IMR-90 (cell line): ENCODE results near the gene ITPKB. TPM values are rescaled to one million over a fixed set of nuclear protein-coding genes. Genes with fewer than 3 reads are reported as not detected.

Source experiments
- ATAC-seq: fragments of 200-7000 bp; cut with Tn5 transposase; 2 replicates; pipeline ENCODE4 v1.9.1; 2020; ENCODE audit warnings: low read depth, mild to moderate bottlenecking, moderate library complexity
- BruUV-seq: library from RNA; stranded (reverse); fragments of 400-500 nt; replicated peaks from 2 replicates; lab custom pipeline; 2021; lab: Mats Ljungman, UMichigan
- CTCF ChIA-PET: fragments of 300-600 bp; formaldehyde crosslinking; extraction: SDS; loops from one replicate; lab custom pipeline; 2021; ENCODE audit warnings: antibody characterized with exemption; lab: Yijun Ruan, JAX
- POLR2A ChIA-PET: fragments of 300-600 bp; sonication (Branson Sonifier 250); formaldehyde crosslinking; loops from one replicate; lab custom pipeline; 2022; ENCODE audit warnings: antibody characterized with exemption; ENCODE audit not compliant: unreplicated experiment; lab: Charles Lee
- DNase-seq: peaks from one replicate; pipeline ENCODE4 v3.0.0; 2013
- H2AFZ ChIP-seq: replicated peaks from 2 replicates; pipeline ENCODE3; 2013; ENCODE audit warnings: low read length, mild to moderate bottlenecking; ENCODE audit not compliant: poor library complexity
- H2AK5ac ChIP-seq: 2 replicates; pipeline ENCODE4 v1.6.1; 2013; ENCODE audit warnings: low read depth, low read length, inconsistent platforms
- H2AK9ac ChIP-seq: replicated peaks from 2 replicates; pipeline ENCODE3; 2013; ENCODE audit warnings: mild to moderate bottlenecking, low read depth, low read length, moderate library complexity; ENCODE audit not compliant: poor library complexity
- H2BK120ac ChIP-seq: 2 replicates; pipeline ENCODE4 v1.6.1; 2013; ENCODE audit warnings: low read depth, low read length, inconsistent platforms
- H2BK15ac ChIP-seq: 3 replicates; pipeline ENCODE4 v1.6.1; 2013; ENCODE audit warnings: low read depth, low read length, inconsistent platforms
- H2BK20ac ChIP-seq: 2 replicates; pipeline ENCODE4 v1.6.1; 2013; ENCODE audit warnings: low read depth, mild to moderate bottlenecking, inconsistent platforms, low read length, moderate library complexity
- H2BK5ac ChIP-seq: 2 replicates; pipeline ENCODE4 v1.6.1; 2013; ENCODE audit warnings: mild to moderate bottlenecking, low read depth, low read length, inconsistent platforms; ENCODE audit not compliant: poor library complexity, severe bottlenecking
- H3K14ac ChIP-seq: replicated peaks from 2 replicates; pipeline ENCODE4 v1.6.1; 2013; ENCODE audit warnings: low read depth, low read length, inconsistent platforms
- H3K18ac ChIP-seq: 2 replicates; pipeline ENCODE4 v1.6.1; 2013; ENCODE audit warnings: low read depth, low read length, control low read depth
- H3K23ac ChIP-seq: 2 replicates; pipeline ENCODE4 v1.6.1; 2013; ENCODE audit warnings: low read depth, low read length, inconsistent platforms
- H3K27ac ChIP-seq: 2 replicates; pipeline ENCODE4 v1.5.1; 2013; ENCODE audit warnings: mild to moderate bottlenecking, control low read depth, low read length; ENCODE audit not compliant: insufficient read depth
- H3K27me3 ChIP-seq: 2 replicates; pipeline ENCODE4 v1.6.1; 2013; ENCODE audit warnings: low read length; ENCODE audit not compliant: control insufficient read depth, insufficient read depth
- H3K36me3 ChIP-seq: 2 replicates; pipeline ENCODE4 v1.6.1; 2013; ENCODE audit warnings: low read length, mixed read lengths; ENCODE audit not compliant: control insufficient read depth, insufficient read depth
- H3K4ac ChIP-seq: 2 replicates; pipeline ENCODE4 v1.6.1; 2013; ENCODE audit warnings: low read depth, low read length, inconsistent platforms
- H3K4me1 ChIP-seq: 2 replicates; pipeline ENCODE4 v1.6.1; 2013; ENCODE audit warnings: low read length, mixed read lengths; ENCODE audit not compliant: control insufficient read depth, insufficient read depth
- H3K4me2 ChIP-seq: 2 replicates; pipeline ENCODE4 v1.6.1; 2013; ENCODE audit warnings: low read depth, mild to moderate bottlenecking, control low read depth, low read length, moderate library complexity
- H3K4me3 ChIP-seq: 2 replicates; pipeline ENCODE4 v1.5.1; 2013; ENCODE audit warnings: low read depth, mild to moderate bottlenecking, control low read depth, low read length, moderate library complexity; ENCODE audit not compliant: insufficient read depth
- H3K56ac ChIP-seq: 2 replicates; pipeline ENCODE4 v1.6.1; 2013; ENCODE audit warnings: low read length, inconsistent platforms; ENCODE audit not compliant: insufficient read depth; ENCODE audit errors: extremely low read depth
- H3K79me1 ChIP-seq, 2 experiments: 2 replicates each; pipeline ENCODE4 v1.6.1; 2013; ENCODE audit warnings: low read length in 2 of 2, inconsistent platforms in 1 of 2, low read depth in 1 of 2
- H3K9ac ChIP-seq: 2 replicates; pipeline ENCODE4 v1.6.1; 2013; ENCODE audit warnings: low read depth, low read length, control low read depth
- H3K9me1 ChIP-seq: 2 replicates; pipeline ENCODE4 v1.6.1; 2013; ENCODE audit warnings: low read length, inconsistent platforms; ENCODE audit not compliant: insufficient read depth
- H3K9me3 ChIP-seq: 2 replicates; pipeline ENCODE4 v1.6.1; 2013; ENCODE audit warnings: low read length; ENCODE audit not compliant: control insufficient read depth, insufficient read depth
- H4K20me1 ChIP-seq: 2 replicates; pipeline ENCODE4 v1.6.1; 2013; ENCODE audit warnings: low read length, inconsistent platforms; ENCODE audit not compliant: insufficient read depth
- H4K5ac ChIP-seq: 2 replicates; pipeline ENCODE4 v1.6.1; 2013; ENCODE audit warnings: mild to moderate bottlenecking, low read depth, low read length, control low read depth
- H4K8ac ChIP-seq, 2 experiments: 2 replicates each; pipeline ENCODE4 v1.6.1; 2013; ENCODE audit warnings: low read depth in 2 of 2, low read length in 2 of 2, control low read depth in 1 of 2, inconsistent platforms in 1 of 2
- H4K91ac ChIP-seq: 2 replicates; pipeline ENCODE4 v1.6.1; 2013; ENCODE audit warnings: low read depth, low read length, inconsistent platforms; ENCODE audit not compliant: insufficient read depth
- BHLHE40 ChIP-seq: fragments of 150-350 bp; IDR thresholded peaks from 2 replicates; pipeline ENCODE4 v1.6.1; 2016; ENCODE audit warnings: mild to moderate bottlenecking, low read depth, low read length
- CHD1 ChIP-seq: IDR thresholded peaks from 2 replicates; pipeline ENCODE4 v1.6.1; 2012; ENCODE audit warnings: low read depth, low read length, improper control_type of control experiment
- MAZ ChIP-seq: IDR thresholded peaks from 2 replicates; pipeline ENCODE4 v1.6.1; 2012; ENCODE audit warnings: low read depth, mild to moderate bottlenecking, low read length, improper control_type of control experiment, moderate library complexity, borderline replicate concordance
- WGBS, 2 experiments: methylation state at CpG; one replicate each; pipeline versions ENCODE4 v1.1.5 to v1.1.7; 2013; ENCODE audit warnings: missing lambda C conversion rate in 2 of 2; ENCODE audit not compliant: insufficient read length in 1 of 2; ENCODE audit errors: extremely low coverage in 2 of 2; 5-methylcytosine and 5-hydroxymethylcytosine counted together
- dilution Hi-C: fragments of 300-500 bp; cut with HindIII; formaldehyde crosslinking; loops from one replicate; pipeline ENCODE4 v1.14.3; 2018; ENCODE audit warnings: low sequenced_read_pairs; ENCODE audit not compliant: unreplicated experiment
- in situ Hi-C: fragments of 300-500 bp; cut with MboI; formaldehyde crosslinking; loops from 3 replicates; pipeline ENCODE4 v1.14.3; 2019; ENCODE audit warnings: low sequenced_read_pairs, inconsistent platforms, mixed read lengths
- intact Hi-C: fragments of 100-400 bp; cut with micrococcal nuclease; formaldehyde crosslinking; loops from 2 replicates; pipeline ENCODE4 v1.10.0; 2022
- polyA plus RNA-seq, 3 experiments: library from polyadenylated mRNA; depleted of rRNA; stranded (reverse); fragments of >200 nt; gene quantifications; 2 replicates each; pipeline ENCODE4 v1.2.3, GENCODE V29; 2012; ENCODE audit warnings: low replicate concordance in 1 of 3
- total RNA-seq: library from RNA; depleted of rRNA; stranded (reverse); fragments of >200 nt; gene quantifications from 2 replicates; pipeline ENCODE4 v1.2.3, GENCODE V29; 2012
- TF ChIP-seq, protein P1 (sequence below): fragments of 150-350 bp; IDR thresholded peaks from 2 replicates; pipeline ENCODE4 v1.6.1; 2017; ENCODE audit warnings: mild to moderate bottlenecking, antibody characterized with exemption, low read length, low read depth

Gene ITPKB
- total and polyA plus RNA-seq, 2 of the 4 experiments (the other 2 are of a cell fraction): 0.72 to 1.4 TPM

DNA sequence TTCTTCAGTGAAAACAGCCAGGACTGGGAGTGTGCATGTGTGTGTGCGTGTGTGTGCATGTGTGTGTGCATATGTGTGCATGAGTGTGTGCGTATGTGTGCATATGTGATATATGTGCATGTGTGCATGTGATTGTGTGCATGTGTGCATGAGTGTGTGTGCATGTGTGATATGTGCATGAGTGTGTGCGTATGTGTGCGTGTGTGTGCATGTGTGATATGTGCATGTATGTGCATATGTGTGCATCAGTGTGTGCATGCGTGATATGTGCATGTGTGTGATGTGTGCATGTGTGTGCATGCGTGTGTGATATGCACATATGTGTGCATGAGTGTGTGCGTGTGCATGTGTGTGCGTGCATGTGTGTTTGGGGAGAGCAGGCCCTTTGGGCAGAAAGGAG is 89.8 kb downstream of the ITPKB start:
- in situ Hi-C loops (no loop called here), intact Hi-C loops (no loop called here)
- no peak overlapping the region for H3K4me3 ChIP-seq

More for the DNA sequence above, 89.8 kb downstream of the ITPKB start:
- H2BK20ac ChIP-seq: no peak overlapping the region
- ChIA-PET POLR2A (no interaction called here), CTCF (interaction anchor here (1.0 kb wide), 1 partner anchor 11 kb away, joined by 4 read pairs; no protein-coding TSS in a partner anchor)
- no peak overlapping the region for H3K9ac ChIP-seq
- H2AK5ac ChIP-seq: no peak overlapping the region; the same call in 1 of the 2 replicates
- no peak overlapping the region for H2BK15ac ChIP-seq
- H4K20me1 ChIP-seq: no peaks in the 10 kb centered on the region
- no peak overlapping the region for H4K8ac ChIP-seq
- H2BK5ac ChIP-seq: no peak overlapping the region
- no peak overlapping the region for H3K56ac ChIP-seq
- no peaks in the 10 kb centered on the region for H3K79me1 ChIP-seq
- no peak overlapping the region for H3K18ac ChIP-seq
- H4K91ac ChIP-seq: no peak overlapping the region
- H2AFZ ChIP-seq: no peak overlapping the region
- H3K9me3 ChIP-seq: no peaks in the 10 kb centered on the region
- H4K5ac ChIP-seq: no peak overlapping the region
- dilution Hi-C loops: no loop called here
- peaks cover 7% of the 10 kb centered on the region for H3K36me3 ChIP-seq
- 97% methylated on average over 6 of the region's 8 CpGs; no CpG with 5 or more reads in 1 of the 2 experiments for WGBS, 2 experiments
- H3K9me1 ChIP-seq: peaks cover 12% of the 10 kb centered on the region
- H3K27ac ChIP-seq: no peak overlapping the region
- H2BK120ac ChIP-seq: no peak overlapping the region
- no peak overlapping the region for H3K4me2 ChIP-seq
- no peaks in the 10 kb centered on the region for H3K27me3 ChIP-seq
- H2AK9ac ChIP-seq: no peak overlapping the region
- BruUV-seq: no TSS peak
- H3K4ac ChIP-seq: no peak overlapping the region
- DNase-seq (no peak), ATAC-seq (no peak)
- TF ChIP-seq, protein P1, sequence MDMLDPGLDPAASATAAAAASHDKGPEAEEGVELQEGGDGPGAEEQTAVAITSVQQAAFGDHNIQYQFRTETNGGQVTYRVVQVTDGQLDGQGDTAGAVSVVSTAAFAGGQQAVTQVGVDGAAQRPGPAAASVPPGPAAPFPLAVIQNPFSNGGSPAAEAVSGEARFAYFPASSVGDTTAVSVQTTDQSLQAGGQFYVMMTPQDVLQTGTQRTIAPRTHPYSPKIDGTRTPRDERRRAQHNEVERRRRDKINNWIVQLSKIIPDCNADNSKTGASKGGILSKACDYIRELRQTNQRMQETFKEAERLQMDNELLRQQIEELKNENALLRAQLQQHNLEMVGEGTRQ: no peak
- no peak for TF ChIP-seq CHD1
- no peak for TF ChIP-seq BHLHE40
- no peak for TF ChIP-seq MAZ
- no peak overlapping the region for H3K23ac ChIP-seq
- no peak overlapping the region for H3K14ac ChIP-seq
- peaks cover 17% of the 10 kb centered on the region for H3K4me1 ChIP-seq
